Activated CD8-positive, alpha-beta T cell treated with anti-CD3 and anti-CD28 coated beads, Interleukin-2, amount 10 ng/mL, durations not matched to agents 7 days and 5 days (primary cell): Measurements from ENCODE around the gene PPARGC1A. TPM values are rescaled to one million over a fixed set of nuclear protein-coding genes. Genes with fewer than 3 reads are reported as not detected.

Source experiments
- ATAC-seq: fragments of 150-1000 bp; cut with Tn5 transposase; one replicate; pipeline ENCODE4 v1.10.0; 2021; ENCODE audit warnings: moderate library complexity
- CTCF ChIA-PET: fragments of 350-600 bp; sonication (Branson Sonifier 250); formaldehyde crosslinking; loops from one replicate; lab custom pipeline; 2021; ENCODE audit warnings: antibody characterized with exemption; lab: Charles Lee
- POLR2A ChIA-PET: fragments of 350-600 bp; sonication (Branson Sonifier 250); formaldehyde crosslinking; loops from one replicate; lab custom pipeline; 2021; ENCODE audit warnings: antibody characterized with exemption; lab: Charles Lee
- DNase-seq: peaks from one replicate; pipeline ENCODE4 v3.0.0-alpha.2; 2020
- H3K27ac Mint-ChIP-seq: one replicate; pipeline ENCODE4 v1.8.0; 2021; ENCODE audit warnings: mild to moderate bottlenecking, mixed read lengths
- H3K27me3 Mint-ChIP-seq: one replicate; pipeline ENCODE4 v1.8.0; 2021; ENCODE audit warnings: low read depth, mixed read lengths
- H3K36me3 Mint-ChIP-seq: one replicate; pipeline ENCODE4 v1.8.0; 2021; ENCODE audit warnings: low read depth, mixed read lengths
- H3K4me1 Mint-ChIP-seq: one replicate; pipeline ENCODE4 v1.8.0; 2021; ENCODE audit warnings: low read depth, mixed read lengths
- H3K4me3 Mint-ChIP-seq: one replicate; pipeline ENCODE4 v1.8.0; 2021; ENCODE audit warnings: mild to moderate bottlenecking, mixed read lengths
- H3K9me3 Mint-ChIP-seq: one replicate; pipeline ENCODE4 v1.8.0; 2022; ENCODE audit warnings: mixed read lengths; ENCODE audit not compliant: insufficient read depth
- total RNA-seq, 2 experiments: library from RNA; stranded (reverse); gene quantifications; one replicate each; pipeline ENCODE4 v1.2.3, GENCODE V29; 2021

Gene PPARGC1A
- total RNA-seq, 2 experiments from 2014 or later = not detected

- Mint-ChIP-seq H3K4me3 (no peak overlapping the region), H3K9me3 (no peaks in the 10 kb centered on the region), H3K27me3 (no peaks in the 10 kb centered on the region), H3K36me3 (no peaks in the 10 kb centered on the region), H3K27ac (no peak overlapping the region), H3K4me1 (no peaks in the 10 kb centered on the region)
- POLR2A ChIA-PET = no interaction called here
- CTCF ChIA-PET = no interaction called here
- ATAC-seq (no peak), DNase-seq (no peak)
Measured at GRCh38 chr4:23818097-23818885, 71.6 kb downstream of the PPARGC1A start.

GRCh38 chr4:23814996-23815660 lies 74.7 kb downstream of the PPARGC1A start:
- Mint-ChIP-seq H3K27me3 (no peaks in the 10 kb centered on the region), H3K9me3 (peaks cover 8% of the 10 kb centered on the region), H3K4me1 (no peaks in the 10 kb centered on the region), H3K27ac (no peak overlapping the region), H3K4me3 (no peak overlapping the region), H3K36me3 (no peaks in the 10 kb centered on the region)
- no peak for ATAC-seq
- CTCF ChIA-PET = no interaction called here
- POLR2A ChIA-PET = no interaction called here
- no peak for DNase-seq

- DNase-seq (no peak), ATAC-seq (no peak)
- POLR2A ChIA-PET = no interaction called here
- Mint-ChIP-seq H3K4me1 (no peaks in the 10 kb centered on the region), H3K27ac (no peak overlapping the region), H3K9me3 (peaks cover 8% of the 10 kb centered on the region), H3K36me3 (no peaks in the 10 kb centered on the region), H3K4me3 (no peak overlapping the region), H3K27me3 (no peaks in the 10 kb centered on the region)
- CTCF ChIA-PET = no interaction called here
Measured at GRCh38 chr4:23814587-23814986, 75.3 kb downstream of the PPARGC1A start.

- POLR2A ChIA-PET = no interaction called here
- ATAC-seq (no peak), DNase-seq (no peak)
- Mint-ChIP-seq H3K27me3 (no peaks in the 10 kb centered on the region), H3K9me3 (peaks cover 8% of the 10 kb centered on the region), H3K4me1 (no peaks in the 10 kb centered on the region), H3K36me3 (no peaks in the 10 kb centered on the region), H3K4me3 (no peak overlapping the region), H3K27ac (no peak overlapping the region)
- CTCF ChIA-PET = no interaction called here
Measured at GRCh38 chr4:23811161-23811560, 78.7 kb downstream of the PPARGC1A start.

- no peaks in the 10 kb centered on the region for H3K36me3 Mint-ChIP-seq
Measured at GRCh38 chr4:23805450-23805851, 84.4 kb downstream of the PPARGC1A start.

GRCh38 chr4:23789762-23790161 lies 100.1 kb downstream of the PPARGC1A start:
- ChIA-PET POLR2A (no interaction called here), CTCF (no interaction called here)
- DNase-seq (no peak), ATAC-seq (no peak)
- no peaks in the 10 kb centered on the region for H3K27me3 Mint-ChIP-seq
- no peaks in the 10 kb centered on the region for H3K4me1 Mint-ChIP-seq
- peaks cover 6% of the 10 kb centered on the region for H3K9me3 Mint-ChIP-seq
- H3K4me3 Mint-ChIP-seq = no peak overlapping the region
- no peak overlapping the region for H3K27ac Mint-ChIP-seq
- no peaks in the 10 kb centered on the region for H3K36me3 Mint-ChIP-seq

More at GRCh38 chr4:23805450-23805851, 84.4 kb downstream of the PPARGC1A start:
- DNase-seq (no peak), ATAC-seq (no peak)
- CTCF ChIA-PET = no interaction called here
- Mint-ChIP-seq H3K4me3 (no peak overlapping the region), H3K27me3 (no peaks in the 10 kb centered on the region), H3K27ac (no peak overlapping the region), H3K9me3 (peaks cover 5% of the 10 kb centered on the region), H3K4me1 (no peaks in the 10 kb centered on the region)
- POLR2A ChIA-PET = no interaction called here

GRCh38 chr4:23788460-23788859 lies 101.4 kb downstream of the PPARGC1A start:
- no peaks in the 10 kb centered on the region for H3K4me1 Mint-ChIP-seq

GRCh38 chr4:23788027-23788426 lies 101.8 kb downstream of the PPARGC1A start:
- H3K36me3 Mint-ChIP-seq = no peaks in the 10 kb centered on the region
- POLR2A ChIA-PET = no interaction called here
- H3K4me1 Mint-ChIP-seq = no peaks in the 10 kb centered on the region
- H3K9me3 Mint-ChIP-seq = peaks cover 10% of the 10 kb centered on the region
- DNase-seq (no peak), ATAC-seq (no peak)
- H3K27me3 Mint-ChIP-seq = no peaks in the 10 kb centered on the region
- H3K27ac Mint-ChIP-seq = no peak overlapping the region
- CTCF ChIA-PET = no interaction called here
- H3K4me3 Mint-ChIP-seq = no peak overlapping the region

More at GRCh38 chr4:23788460-23788859, 101.4 kb downstream of the PPARGC1A start:
- Mint-ChIP-seq H3K36me3 (no peaks in the 10 kb centered on the region), H3K27me3 (no peaks in the 10 kb centered on the region), H3K4me3 (no peak overlapping the region), H3K9me3 (peaks cover 6% of the 10 kb centered on the region), H3K27ac (no peak overlapping the region)
- DNase-seq (no peak), ATAC-seq (no peak)
- POLR2A ChIA-PET = no interaction called here
- CTCF ChIA-PET = no interaction called here

GRCh38 chr4:23782778-23783437 lies 106.9 kb downstream of the PPARGC1A start:
- Mint-ChIP-seq H3K27ac (no peak overlapping the region), H3K36me3 (no peaks in the 10 kb centered on the region), H3K27me3 (no peaks in the 10 kb centered on the region), H3K4me3 (no peak overlapping the region), H3K4me1 (no peaks in the 10 kb centered on the region), H3K9me3 (peaks cover 6% of the 10 kb centered on the region)
- ATAC-seq = no peak
- ChIA-PET CTCF (interaction anchor here (1.1 kb wide), 1 partner anchor 12 kb away, joined by 3 read pairs; no protein-coding TSS in a partner anchor), POLR2A (no interaction called here)
- no peak for DNase-seq

GRCh38 chr4:23779839-23780238 lies 110.0 kb downstream of the PPARGC1A start:
- no peak for DNase-seq
- ATAC-seq = no peak
- no peak overlapping the region for H3K27ac Mint-ChIP-seq
- CTCF ChIA-PET = no interaction called here
- peaks cover 3% of the 10 kb centered on the region for H3K9me3 Mint-ChIP-seq
- POLR2A ChIA-PET = no interaction called here
- H3K36me3 Mint-ChIP-seq = no peaks in the 10 kb centered on the region
- H3K4me1 Mint-ChIP-seq = no peaks in the 10 kb centered on the region
- H3K27me3 Mint-ChIP-seq = no peaks in the 10 kb centered on the region
- no peak overlapping the region for H3K4me3 Mint-ChIP-seq

GRCh38 chr4:23779422-23779821 lies 110.4 kb downstream of the PPARGC1A start:
- DNase-seq (no peak), ATAC-seq (no peak)
- Mint-ChIP-seq H3K27me3 (no peaks in the 10 kb centered on the region), H3K9me3 (peaks cover 3% of the 10 kb centered on the region), H3K4me3 (no peak overlapping the region), H3K27ac (no peak overlapping the region), H3K4me1 (no peaks in the 10 kb centered on the region), H3K36me3 (no peaks in the 10 kb centered on the region)
- POLR2A ChIA-PET = no interaction called here
- CTCF ChIA-PET = no interaction called here

- no peak overlapping the region for H3K4me3 Mint-ChIP-seq
- H3K4me1 Mint-ChIP-seq = no peaks in the 10 kb centered on the region
- H3K27ac Mint-ChIP-seq = no peak overlapping the region
- H3K36me3 Mint-ChIP-seq = no peaks in the 10 kb centered on the region
- ChIA-PET POLR2A (no interaction called here), CTCF (no interaction called here)
- no peaks in the 10 kb centered on the region for H3K9me3 Mint-ChIP-seq
- ATAC-seq (no peak), DNase-seq (no peak)
- no peaks in the 10 kb centered on the region for H3K27me3 Mint-ChIP-seq
Measured at GRCh38 chr4:23775694-23776093, 114.2 kb downstream of the PPARGC1A start.
